ENCODE measurements around the gene AKT3.

DNA sequence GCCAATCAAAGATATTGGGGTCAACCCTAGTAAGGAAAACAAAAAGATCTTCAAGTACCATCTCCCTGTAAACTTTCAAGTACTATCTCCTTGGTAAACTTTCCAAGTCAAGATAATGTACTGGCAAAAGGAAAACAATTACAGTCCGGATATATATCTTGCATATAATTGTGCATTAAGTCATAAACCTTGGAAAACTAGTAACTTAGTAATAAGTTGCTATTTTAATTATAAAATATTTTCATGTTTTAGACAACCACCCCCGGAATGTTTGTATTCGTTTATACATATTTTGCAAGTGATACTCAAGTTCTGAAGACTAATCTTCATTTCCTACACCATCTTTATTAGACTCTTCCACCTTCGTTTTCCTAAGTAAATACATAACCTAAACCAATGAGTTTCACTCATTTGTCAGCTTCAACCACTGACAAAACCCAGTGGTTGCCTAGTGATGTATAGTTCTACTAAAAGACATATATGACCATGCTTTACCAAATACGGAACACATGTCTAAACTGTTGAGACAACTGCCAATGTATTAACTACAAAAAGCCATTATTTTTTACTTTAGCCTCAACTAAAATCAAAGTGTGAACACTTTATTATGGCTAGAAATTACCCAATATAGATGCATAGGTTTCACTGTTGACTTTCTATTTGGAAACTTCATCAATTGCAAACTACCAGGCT, 1.7 kb downstream of the AKT3 start:
- TF ChIP-seq, protein P1, sequence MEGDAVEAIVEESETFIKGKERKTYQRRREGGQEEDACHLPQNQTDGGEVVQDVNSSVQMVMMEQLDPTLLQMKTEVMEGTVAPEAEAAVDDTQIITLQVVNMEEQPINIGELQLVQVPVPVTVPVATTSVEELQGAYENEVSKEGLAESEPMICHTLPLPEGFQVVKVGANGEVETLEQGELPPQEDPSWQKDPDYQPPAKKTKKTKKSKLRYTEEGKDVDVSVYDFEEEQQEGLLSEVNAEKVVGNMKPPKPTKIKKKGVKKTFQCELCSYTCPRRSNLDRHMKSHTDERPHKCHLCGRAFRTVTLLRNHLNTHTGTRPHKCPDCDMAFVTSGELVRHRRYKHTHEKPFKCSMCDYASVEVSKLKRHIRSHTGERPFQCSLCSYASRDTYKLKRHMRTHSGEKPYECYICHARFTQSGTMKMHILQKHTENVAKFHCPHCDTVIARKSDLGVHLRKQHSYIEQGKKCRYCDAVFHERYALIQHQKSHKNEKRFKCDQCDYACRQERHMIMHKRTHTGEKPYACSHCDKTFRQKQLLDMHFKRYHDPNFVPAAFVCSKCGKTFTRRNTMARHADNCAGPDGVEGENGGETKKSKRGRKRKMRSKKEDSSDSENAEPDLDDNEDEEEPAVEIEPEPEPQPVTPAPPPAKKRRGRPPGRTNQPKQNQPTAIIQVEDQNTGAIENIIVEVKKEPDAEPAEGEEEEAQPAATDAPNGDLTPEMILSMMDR (IDR thresholded peaks at IDR 0.05 in 4 of 5, conservative IDR thresholded peaks at IDR 0.05 in 1 of 5): no peak
- no peak for TF ChIP-seq POLR2A (IDR thresholded peaks at IDR 0.05)

Measured in gastrocnemius medialis (tissue), 4 donors.